OCI-LY1 (cell line): Measurements from ENCODE around the gene POLR2B.

Experiments
- H2AFZ ChIP-seq: fragments of 200-600 bp; sonication (generic), shearing (Covaris generic); 2 replicates; pipeline ENCODE4 v1.6.0; 2014; ENCODE audit warnings: antibody characterized with exemption, mild to moderate bottlenecking, low read length
- H3F3A ChIP-seq: fragments of 200-600 bp; sonication (generic), shearing (Covaris generic); 2 replicates; pipeline ENCODE4 v1.6.0; 2014; ENCODE audit warnings: mild to moderate bottlenecking, antibody characterized with exemption, low read length, moderate library complexity; ENCODE audit not compliant: insufficient read depth
- H3K27ac ChIP-seq: fragments of 200-600 bp; sonication (generic); 2 replicates; pipeline ENCODE4 v1.5.1; 2014; ENCODE audit warnings: low read length, mixed run types, mild to moderate bottlenecking, low read depth; ENCODE audit not compliant: poor library complexity, severe bottlenecking
- H3K27me3 ChIP-seq: fragments of 200-600 bp; sonication (generic); 2 replicates; pipeline ENCODE4 v1.6.0; 2014; ENCODE audit warnings: antibody characterized with exemption, mild to moderate bottlenecking, low read length, moderate library complexity; ENCODE audit not compliant: insufficient read depth
- H3K36me3 ChIP-seq: fragments of 200-600 bp; sonication (generic); 2 replicates; pipeline ENCODE4 v1.6.1; 2014; ENCODE audit warnings: mild to moderate bottlenecking, antibody characterized with exemption, low read length, moderate library complexity, mixed read lengths; ENCODE audit not compliant: insufficient read depth
- H3K4me1 ChIP-seq: fragments of 200-600 bp; sonication (generic); 2 replicates; pipeline ENCODE4 v1.5.1; 2014; ENCODE audit warnings: mild to moderate bottlenecking, low read length, moderate library complexity; ENCODE audit not compliant: insufficient read depth, severe bottlenecking
- H3K4me2 ChIP-seq: fragments of 200-600 bp; sonication (generic), shearing (Covaris generic); 2 replicates; pipeline ENCODE4 v1.6.1; 2014; ENCODE audit warnings: low read length
- H3K4me3 ChIP-seq: fragments of 200-600 bp; sonication (generic); 2 replicates; pipeline ENCODE4 v1.5.1; 2014; ENCODE audit warnings: low read length, low read depth, mild to moderate bottlenecking, mixed read lengths; ENCODE audit not compliant: poor library complexity, severe bottlenecking
- H3K79me2 ChIP-seq: fragments of 200-600 bp; shearing (Covaris generic); 2 replicates; pipeline ENCODE4 v1.6.1; 2016; ENCODE audit warnings: mixed run types, low read length, mixed read lengths; ENCODE audit not compliant: insufficient read depth
- H3K9ac ChIP-seq: fragments of 200-600 bp; sonication (generic), shearing (Covaris generic); 2 replicates; pipeline ENCODE4 v1.6.1; 2014; ENCODE audit warnings: mild to moderate bottlenecking, low read length, mixed read lengths
- H3K9me2 ChIP-seq: fragments of 200-600 bp; sonication (generic), shearing (Covaris generic); 2 replicates; pipeline ENCODE4 v1.6.1; 2014; ENCODE audit warnings: low read depth, mild to moderate bottlenecking, low read length, mixed read lengths
- H3K9me3 ChIP-seq: fragments of 200-600 bp; shearing (Covaris generic); 2 replicates; pipeline ENCODE4 v1.6.1; 2014; ENCODE audit warnings: low read length, mixed read lengths
- H4K20me1 ChIP-seq: fragments of 200-600 bp; sonication (generic), shearing (Covaris generic); 2 replicates; pipeline ENCODE4 v1.6.0; 2016; ENCODE audit warnings: mild to moderate bottlenecking, low read length; ENCODE audit not compliant: insufficient read depth
- EZH2 ChIP-seq: fragments of 200-600 bp; sonication (generic), shearing (Covaris generic); IDR thresholded peaks from 2 replicates; pipeline ENCODE4 v1.8.0; 2017; ENCODE audit warnings: borderline replicate concordance, mixed run types, mild to moderate bottlenecking, antibody characterized with exemption, low read length, moderate library complexity, mixed read lengths
- TF ChIP-seq, protein P1 (sequence below): fragments of 200-600 bp; sonication (generic), shearing (Covaris generic); IDR thresholded peaks from 2 replicates; pipeline ENCODE4 v1.5.1; 2017; ENCODE audit warnings: mild to moderate bottlenecking, antibody characterized with exemption, low read length, moderate library complexity, mixed read lengths

The POLR2B gene

DNA sequence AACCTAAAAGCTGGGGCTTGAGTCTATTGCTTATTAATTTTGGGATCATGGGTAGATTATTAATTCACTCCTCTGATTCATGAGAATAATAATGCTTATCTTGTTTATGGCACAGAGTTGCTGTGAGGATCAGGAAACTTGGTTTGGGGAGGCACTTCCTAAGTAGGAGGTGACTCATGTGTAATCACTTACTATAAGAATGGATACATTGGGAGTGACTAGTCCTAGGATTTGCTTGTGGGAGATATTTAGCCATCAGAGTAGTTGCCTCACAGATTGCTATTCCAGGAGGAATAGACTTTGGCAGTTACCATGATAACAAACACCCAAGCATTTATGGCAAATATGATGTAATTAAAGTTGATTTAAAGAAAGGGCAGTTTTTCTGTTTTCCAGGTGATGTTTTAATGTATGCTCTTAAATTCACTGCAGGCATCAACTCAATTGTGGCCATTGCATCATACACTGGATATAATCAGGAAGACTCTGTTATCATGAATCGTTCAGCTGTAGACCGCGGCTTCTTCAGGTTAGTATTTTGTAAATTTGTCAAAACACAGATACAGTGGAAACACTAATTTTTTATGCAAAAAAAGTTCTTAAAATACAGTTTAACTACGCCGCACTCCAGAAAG lies 41.9 kb downstream of the POLR2B start:
- Histone ChIP-seq H3K27me3 (no peaks in the 10 kb centered on the region), H2AFZ (no peak overlapping the region), H3K79me2 (no peaks in the 10 kb centered on the region), H3K9me2 (no peaks in the 10 kb centered on the region), H4K20me1 (no peaks in the 10 kb centered on the region), H3K4me1 (no peaks in the 10 kb centered on the region), H3K9ac (no peak overlapping the region), H3K4me3 (no peak overlapping the region), H3K9me3 (no peaks in the 10 kb centered on the region), H3F3A (no peaks in the 10 kb centered on the region), H3K36me3 (peaks cover 93% of the 10 kb centered on the region), H3K4me2 (no peak overlapping the region), H3K27ac (no peak overlapping the region)
- TF ChIP-seq, protein P1, sequence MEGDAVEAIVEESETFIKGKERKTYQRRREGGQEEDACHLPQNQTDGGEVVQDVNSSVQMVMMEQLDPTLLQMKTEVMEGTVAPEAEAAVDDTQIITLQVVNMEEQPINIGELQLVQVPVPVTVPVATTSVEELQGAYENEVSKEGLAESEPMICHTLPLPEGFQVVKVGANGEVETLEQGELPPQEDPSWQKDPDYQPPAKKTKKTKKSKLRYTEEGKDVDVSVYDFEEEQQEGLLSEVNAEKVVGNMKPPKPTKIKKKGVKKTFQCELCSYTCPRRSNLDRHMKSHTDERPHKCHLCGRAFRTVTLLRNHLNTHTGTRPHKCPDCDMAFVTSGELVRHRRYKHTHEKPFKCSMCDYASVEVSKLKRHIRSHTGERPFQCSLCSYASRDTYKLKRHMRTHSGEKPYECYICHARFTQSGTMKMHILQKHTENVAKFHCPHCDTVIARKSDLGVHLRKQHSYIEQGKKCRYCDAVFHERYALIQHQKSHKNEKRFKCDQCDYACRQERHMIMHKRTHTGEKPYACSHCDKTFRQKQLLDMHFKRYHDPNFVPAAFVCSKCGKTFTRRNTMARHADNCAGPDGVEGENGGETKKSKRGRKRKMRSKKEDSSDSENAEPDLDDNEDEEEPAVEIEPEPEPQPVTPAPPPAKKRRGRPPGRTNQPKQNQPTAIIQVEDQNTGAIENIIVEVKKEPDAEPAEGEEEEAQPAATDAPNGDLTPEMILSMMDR, result no peak
- no peak for TF ChIP-seq EZH2

DNA sequence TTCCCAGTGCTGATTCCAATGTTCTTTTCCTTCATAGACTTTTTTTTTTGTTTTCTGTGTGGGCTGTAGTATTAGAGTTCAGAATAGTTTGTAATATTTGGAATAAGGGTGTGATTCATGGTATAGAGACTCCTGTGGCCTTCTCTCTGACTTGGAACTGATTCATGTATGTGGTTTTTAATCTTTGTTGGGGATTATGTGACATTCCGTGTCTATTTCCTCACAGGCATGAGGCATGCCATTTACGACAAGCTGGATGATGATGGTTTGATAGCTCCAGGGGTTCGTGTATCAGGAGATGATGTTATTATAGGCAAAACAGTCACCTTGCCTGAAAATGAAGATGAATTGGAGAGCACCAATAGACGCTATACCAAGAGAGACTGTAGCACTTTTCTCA lies 44.4 kb downstream of the POLR2B start:
- Histone ChIP-seq H4K20me1 (no peaks in the 10 kb centered on the region), H3K4me1 (no peaks in the 10 kb centered on the region), H3K36me3 (peaks cover 98% of the 10 kb centered on the region), H3K27ac (no peak overlapping the region), H3K9me3 (no peaks in the 10 kb centered on the region), H3K4me3 (no peak overlapping the region), H3K9ac (no peak overlapping the region), H3K4me2 (no peak overlapping the region), H3K9me2 (no peaks in the 10 kb centered on the region), H2AFZ (no peak overlapping the region), H3K27me3 (no peaks in the 10 kb centered on the region), H3F3A (no peaks in the 10 kb centered on the region), H3K79me2 (no peaks in the 10 kb centered on the region)
- TF ChIP-seq, protein P1, result no peak
- no peak for TF ChIP-seq EZH2

DNA sequence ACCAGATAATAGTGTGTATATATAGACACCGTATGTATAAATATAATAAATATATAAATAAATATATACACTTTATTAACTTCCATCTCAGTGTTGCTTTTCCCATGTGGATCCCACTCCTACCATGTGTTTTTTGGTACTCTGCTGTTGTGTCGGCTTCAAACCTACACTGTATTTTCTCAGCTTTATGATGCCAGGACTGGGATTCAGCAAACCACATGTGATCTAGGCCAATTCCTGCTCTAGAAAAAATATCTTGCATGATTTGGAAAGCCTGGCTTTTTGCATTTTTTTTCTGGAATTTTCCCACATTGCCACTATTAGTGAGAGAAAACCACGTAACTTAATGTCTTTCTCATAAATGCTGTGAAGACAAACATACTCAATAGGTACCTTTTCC lies 55.8 kb downstream of the POLR2B start:
- Histone ChIP-seq H3K4me3 (no peak overlapping the region), H3K4me1 (no peaks in the 10 kb centered on the region), H3K9me2 (no peaks in the 10 kb centered on the region), H3K9ac (no peak overlapping the region), H3K79me2 (no peaks in the 10 kb centered on the region), H3K9me3 (no peaks in the 10 kb centered on the region), H3K27ac (no peak overlapping the region), H4K20me1 (no peaks in the 10 kb centered on the region), H3K4me2 (no peak overlapping the region), H2AFZ (no peak overlapping the region), H3F3A (no peaks in the 10 kb centered on the region), H3K27me3 (no peaks in the 10 kb centered on the region), H3K36me3 (peaks cover 32% of the 10 kb centered on the region)
- TF ChIP-seq EZH2, result no peak
- TF ChIP-seq, protein P1, result no peak
